GM13977 (cell line): ENCODE results near the gene PSORS1C1.
A peak's percentile ranks its signal among the peaks of the same experiment; 100 is the strongest.

Experiments
- DNase-seq: peaks from one replicate; pipeline ENCODE4 v3.0.0; 2012; ENCODE audit warnings: low spot score
- in situ Hi-C: fragments of 300-500 bp; cut with MboI; formaldehyde crosslinking; loops from one replicate; pipeline ENCODE4 v1.12.0; 2022; ENCODE audit warnings: low sequenced_read_pairs, low pct_unique_long_range_greater_than_20kb, mixed read lengths, inconsistent platforms; ENCODE audit not compliant: unreplicated experiment
- TF ChIP-seq, protein P1 (sequence below): IDR thresholded peaks from 2 replicates; pipeline ENCODE4 v1.5.1; 2012; ENCODE audit warnings: mild to moderate bottlenecking, control low read depth; ENCODE audit not compliant: insufficient read depth; ENCODE audit errors: extremely low read depth, missing control alignments

Gene PSORS1C1

DNA sequence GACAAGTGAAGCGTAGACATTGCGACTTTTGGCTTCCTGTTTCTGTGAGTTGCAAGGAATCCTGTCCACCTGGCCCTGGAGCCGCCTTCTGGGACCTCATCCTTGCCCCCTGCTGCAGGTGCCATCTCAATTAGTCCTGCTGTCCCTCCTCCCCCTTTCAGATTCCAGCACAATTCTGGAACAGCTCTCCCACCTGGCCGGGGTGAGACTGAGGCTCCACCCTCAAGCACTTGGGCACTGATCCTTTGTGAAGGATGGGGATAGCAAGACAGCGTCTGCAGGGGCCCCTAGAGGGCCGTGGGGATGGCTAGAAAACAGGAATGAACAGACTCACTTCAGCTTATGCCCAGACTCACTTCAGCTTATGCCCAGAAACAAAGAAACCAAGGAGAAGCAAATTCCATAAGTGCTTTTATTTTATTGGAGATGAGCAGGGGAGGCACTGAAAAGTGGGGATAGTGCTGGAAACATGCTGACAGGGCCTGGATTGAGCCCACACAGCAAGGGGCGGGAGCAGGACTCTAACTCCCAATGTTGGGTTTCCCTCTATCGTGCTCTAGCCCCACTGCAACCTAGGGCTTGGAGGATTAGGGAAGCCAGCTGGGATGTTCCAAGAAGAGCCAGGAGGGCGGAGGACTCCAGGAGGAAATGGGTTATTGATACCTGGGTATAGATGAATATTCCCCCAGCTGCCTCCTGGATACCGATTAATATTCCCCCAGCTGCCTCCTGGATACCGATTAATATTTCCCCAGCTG, 3.6 kb upstream of the PSORS1C1 start:
- in situ Hi-C loops, result no loop called here
- TF ChIP-seq, protein P1, sequence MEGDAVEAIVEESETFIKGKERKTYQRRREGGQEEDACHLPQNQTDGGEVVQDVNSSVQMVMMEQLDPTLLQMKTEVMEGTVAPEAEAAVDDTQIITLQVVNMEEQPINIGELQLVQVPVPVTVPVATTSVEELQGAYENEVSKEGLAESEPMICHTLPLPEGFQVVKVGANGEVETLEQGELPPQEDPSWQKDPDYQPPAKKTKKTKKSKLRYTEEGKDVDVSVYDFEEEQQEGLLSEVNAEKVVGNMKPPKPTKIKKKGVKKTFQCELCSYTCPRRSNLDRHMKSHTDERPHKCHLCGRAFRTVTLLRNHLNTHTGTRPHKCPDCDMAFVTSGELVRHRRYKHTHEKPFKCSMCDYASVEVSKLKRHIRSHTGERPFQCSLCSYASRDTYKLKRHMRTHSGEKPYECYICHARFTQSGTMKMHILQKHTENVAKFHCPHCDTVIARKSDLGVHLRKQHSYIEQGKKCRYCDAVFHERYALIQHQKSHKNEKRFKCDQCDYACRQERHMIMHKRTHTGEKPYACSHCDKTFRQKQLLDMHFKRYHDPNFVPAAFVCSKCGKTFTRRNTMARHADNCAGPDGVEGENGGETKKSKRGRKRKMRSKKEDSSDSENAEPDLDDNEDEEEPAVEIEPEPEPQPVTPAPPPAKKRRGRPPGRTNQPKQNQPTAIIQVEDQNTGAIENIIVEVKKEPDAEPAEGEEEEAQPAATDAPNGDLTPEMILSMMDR, result no peak
- no peak for DNase-seq

DNA sequence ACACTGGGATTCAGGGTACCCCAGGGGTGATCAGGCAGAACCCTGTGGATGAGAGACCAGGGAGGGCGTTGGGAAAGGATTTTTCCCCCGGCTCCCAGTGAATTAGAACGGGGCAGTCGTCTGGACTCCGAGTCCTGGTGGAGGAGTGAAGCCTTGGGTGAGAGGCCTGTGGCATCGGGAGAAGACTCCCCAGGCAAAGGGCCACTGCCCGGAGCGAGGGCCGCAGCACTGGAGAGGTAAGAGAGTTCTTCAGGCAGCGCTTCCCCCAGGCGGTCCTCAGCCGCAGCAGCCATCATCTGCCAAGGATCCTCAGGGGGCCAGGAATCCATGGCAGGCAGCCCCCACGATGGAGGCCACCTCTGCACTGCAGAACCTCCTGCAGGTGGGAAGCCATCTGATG, 2.9 kb upstream of the PSORS1C1 start:
- DNase-seq, result no peak
- TF ChIP-seq, protein P1, result no peak
- in situ Hi-C loops, result no loop called here

GRCh38 chr6:31112478-31112877, 2.1 kb upstream of the PSORS1C1 start, which contains the start of gene C6orf15:
Gene C6orf15, minus strand, starts transcription at chr6:31112575. Its CDS starts 20 bp downstream, at chr6:31112555.
- in situ Hi-C loops, result no loop called here
- no peak for DNase-seq
- TF ChIP-seq, protein P1, result no peak

GRCh38 chr6:31113861-31114540, 599 bp upstream of the PSORS1C1 start:
- in situ Hi-C loops, result no loop called here
- no peak for DNase-seq
- TF ChIP-seq, protein P1, result no peak

DNA sequence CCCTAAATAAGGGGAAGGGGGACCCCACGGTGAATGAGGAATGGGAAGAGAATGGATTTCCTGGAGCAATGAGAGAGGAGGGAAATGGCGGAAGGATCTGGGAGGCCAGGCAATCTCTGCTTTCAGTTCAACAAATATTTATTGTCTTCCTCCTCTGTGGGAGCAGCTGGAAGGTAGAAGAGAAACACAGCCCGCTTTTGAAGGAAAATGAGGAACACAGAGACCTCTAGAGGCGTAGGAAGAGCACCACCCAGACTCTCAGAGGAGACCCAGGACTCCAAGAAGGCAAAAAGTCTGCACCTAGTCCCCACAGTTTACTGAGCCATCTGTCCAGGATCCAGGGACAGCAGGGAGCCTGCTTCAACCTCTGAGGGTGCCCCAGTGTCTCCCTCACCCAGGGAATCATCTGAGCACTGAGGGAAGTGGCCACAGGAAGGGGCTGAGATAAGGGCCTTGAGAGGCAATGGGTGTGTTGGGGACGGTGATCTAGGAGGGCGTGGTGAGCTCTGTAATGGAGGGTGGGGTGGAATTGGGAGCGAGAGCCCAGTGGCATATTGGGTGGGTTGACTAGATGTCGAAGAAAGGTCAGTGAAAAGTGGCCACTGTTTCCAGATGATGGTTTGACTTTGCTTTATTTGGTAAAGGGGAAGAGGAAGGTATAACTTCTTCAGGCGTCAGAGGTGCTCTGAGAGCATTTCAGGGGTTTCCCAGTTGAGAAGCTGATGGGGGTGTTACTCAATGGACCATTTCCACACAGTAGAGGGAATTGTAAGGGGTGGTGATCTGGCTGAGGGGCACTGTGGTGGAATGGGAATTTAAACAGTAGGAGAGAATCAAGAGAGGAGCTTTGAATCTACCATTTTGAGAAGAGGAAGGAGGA, 610 bp downstream of the PSORS1C1 start:
- TF ChIP-seq, protein P1, result peak; percentile 12
- DNase-seq, result no peak
- in situ Hi-C loops, result no loop called here

DNA sequence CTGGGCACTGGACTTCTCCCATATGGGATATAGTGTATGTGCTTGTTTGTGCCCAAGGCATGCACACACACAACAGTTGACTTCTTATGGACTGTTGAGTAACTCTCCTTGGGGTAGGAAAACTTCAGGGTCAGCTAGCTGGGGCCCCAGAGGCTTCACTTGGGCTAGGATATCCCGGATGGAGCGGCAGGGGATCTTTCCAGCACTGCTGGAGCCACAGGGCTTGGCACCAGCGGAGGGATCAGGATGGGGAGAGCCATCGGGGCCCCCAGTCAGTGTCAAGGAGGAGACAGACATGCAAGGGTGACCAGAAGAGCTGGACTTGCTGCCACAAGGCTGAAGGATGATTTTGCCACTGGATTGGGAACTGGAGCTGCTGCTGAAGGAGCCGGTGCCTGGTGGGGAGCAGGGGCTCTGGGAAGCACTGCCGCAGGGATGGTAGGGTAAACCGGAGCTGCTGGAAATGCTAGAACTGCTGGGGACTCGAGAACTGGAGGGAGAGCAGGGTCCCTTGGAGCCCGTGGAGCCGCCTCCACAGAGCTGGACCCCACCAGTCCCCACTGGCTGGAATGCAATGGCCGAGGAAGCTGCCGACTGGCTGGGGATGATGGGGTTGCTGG, 1.5 kb downstream of the PSORS1C1 start:
- in situ Hi-C loops, result no loop called here
- TF ChIP-seq, protein P1, result no peak
- DNase-seq, result no peak
